DMS53 treated with DMSO at 0.1 percent for 48 hours (cell line): Measurements from ENCODE around the gene EPB41L1.

Experiments used
- DNase-seq: peaks from one replicate; lab custom pipeline; 2025; ENCODE audit not compliant: unreplicated experiment; lab: John Stamatoyannopoulos, UW

EPB41L1 gene

GRCh38 chr20:36153736-36154699 is 522 bp upstream of the EPB41L1 start:
- DNase-seq, result peak; percentile 35

- DNase-seq, result no peak
These were observed 1.1 kb downstream of the EPB41L1 start for GRCh38 chr20:36155629-36155971.

GRCh38 chr20:36155991-36156390 is 1.5 kb downstream of the EPB41L1 start:
- DNase-seq, result no peak

GRCh38 chr20:36157610-36158009 is 3.1 kb downstream of the EPB41L1 start:
- no peak for DNase-seq

GRCh38 chr20:36158160-36158741 is 3.7 kb downstream of the EPB41L1 start:
- no peak for DNase-seq

- DNase-seq, result no peak
These were observed 5.3 kb downstream of the EPB41L1 start for GRCh38 chr20:36159833-36160232.

GRCh38 chr20:36162272-36162966 is 7.9 kb downstream of the EPB41L1 start:
- no peak for DNase-seq

GRCh38 chr20:36167902-36168503 is 13.5 kb downstream of the EPB41L1 start:
- no peak for DNase-seq

- DNase-seq, result no peak
These were observed 16.1 kb downstream of the EPB41L1 start for GRCh38 chr20:36170542-36171215.

- no peak for DNase-seq
These were observed 19.0 kb downstream of the EPB41L1 start for GRCh38 chr20:36173451-36173933.

GRCh38 chr20:36175016-36175415 is 20.5 kb downstream of the EPB41L1 start:
- no peak for DNase-seq

- DNase-seq, result no peak
These were observed 21.0 kb downstream of the EPB41L1 start for GRCh38 chr20:36175475-36175995.

- no peak for DNase-seq
These were observed 23.2 kb downstream of the EPB41L1 start for GRCh38 chr20:36177716-36178115.

GRCh38 chr20:36179170-36179945 is 24.8 kb downstream of the EPB41L1 start:
- DNase-seq, result no peak

GRCh38 chr20:36180323-36180722 is 25.8 kb downstream of the EPB41L1 start:
- DNase-seq, result no peak

- no peak for DNase-seq
These were observed 27.5 kb downstream of the EPB41L1 start for GRCh38 chr20:36181934-36182603.

GRCh38 chr20:36182604-36183154 is 28.1 kb downstream of the EPB41L1 start:
- DNase-seq, result no peak

GRCh38 chr20:36183155-36183944 is 28.8 kb downstream of the EPB41L1 start:
- DNase-seq, result no peak
